HG03342 (cell line): ENCODE results near the gene IL31.
"Not testable (repeated sequence)": the region's sequence is repeated elsewhere in the genome, so short reads cannot be mapped to it uniquely, and the experiment has no call there.

ENCODE experiments used
- ATAC-seq: cut with Tn5 transposase; IDR thresholded peaks from one replicate; pipeline ENCODE4 v1.9.1; 2021; ENCODE audit warnings: mild to moderate bottlenecking, moderate library complexity; ENCODE audit not compliant: unreplicated experiment

The IL31 gene

GRCh38 chr12:122194804-122195203 is 20.8 kb upstream of the IL31 start:
- no peak for ATAC-seq

- ATAC-seq, result no peak
Measured at GRCh38 chr12:122192441-122192840, 18.4 kb upstream of the IL31 start.

- no peak for ATAC-seq
Measured at GRCh38 chr12:122190842-122191668, 17.0 kb upstream of the IL31 start.

- ATAC-seq, result no peak
Measured at GRCh38 chr12:122189626-122190475, 15.8 kb upstream of the IL31 start.

- ATAC-seq, result no peak
Measured at GRCh38 chr12:122187466-122187865, 13.4 kb upstream of the IL31 start.

- ATAC-seq, result no peak
Measured at GRCh38 chr12:122185494-122186082, 11.6 kb upstream of the IL31 start.

GRCh38 chr12:122185079-122185478 is 11.1 kb upstream of the IL31 start:
- no peak for ATAC-seq

GRCh38 chr12:122184517-122184916 is 10.5 kb upstream of the IL31 start:
- no peak for ATAC-seq

GRCh38 chr12:122183588-122183940 is 9.5 kb upstream of the IL31 start:
- ATAC-seq, result no peak

GRCh38 chr12:122182887-122183587 is 9.0 kb upstream of the IL31 start, which contains the start of gene LRRC43:
LRRC43 (plus strand) TSS chr12:122183123; CDS start chr12:122183145, 22 bp downstream.
- ATAC-seq, result no peak

- ATAC-seq, result not testable (repeated sequence)
Measured at GRCh38 chr12:122176473-122176872, 2.5 kb upstream of the IL31 start.

GRCh38 chr12:122172262-122172939 is 1.6 kb downstream of the IL31 start:
- no peak for ATAC-seq

GRCh38 chr12:122171399-122171798 is 2.6 kb downstream of the IL31 start:
- ATAC-seq, result no peak

- no peak for ATAC-seq
Measured at GRCh38 chr12:122168492-122168891, 5.5 kb downstream of the IL31 start.

GRCh38 chr12:122167356-122167925 is 6.6 kb downstream of the IL31 start:
- no peak for ATAC-seq

GRCh38 chr12:122166422-122167349 is 7.3 kb downstream of the IL31 start:
- no peak for ATAC-seq

GRCh38 chr12:122162976-122163375 is 11.0 kb downstream of the IL31 start:
- no peak for ATAC-seq

GRCh38 chr12:122161682-122162081 is 12.3 kb downstream of the IL31 start:
- no peak for ATAC-seq

GRCh38 chr12:122160761-122161160 is 13.3 kb downstream of the IL31 start:
- ATAC-seq, result no peak
